Activated CD4-positive, CD25-positive, alpha-beta regulatory T cell treated with anti-CD3 and anti-CD28 coated beads, Interleukin-2, amount 50 U/mL, for 72 hours (primary cell): ENCODE data around the gene ZNF79.

ENCODE experiments used
- DNase-seq: peaks from one replicate; pipeline ENCODE4 v3.0.0; 2021

ZNF79 gene

DNA sequence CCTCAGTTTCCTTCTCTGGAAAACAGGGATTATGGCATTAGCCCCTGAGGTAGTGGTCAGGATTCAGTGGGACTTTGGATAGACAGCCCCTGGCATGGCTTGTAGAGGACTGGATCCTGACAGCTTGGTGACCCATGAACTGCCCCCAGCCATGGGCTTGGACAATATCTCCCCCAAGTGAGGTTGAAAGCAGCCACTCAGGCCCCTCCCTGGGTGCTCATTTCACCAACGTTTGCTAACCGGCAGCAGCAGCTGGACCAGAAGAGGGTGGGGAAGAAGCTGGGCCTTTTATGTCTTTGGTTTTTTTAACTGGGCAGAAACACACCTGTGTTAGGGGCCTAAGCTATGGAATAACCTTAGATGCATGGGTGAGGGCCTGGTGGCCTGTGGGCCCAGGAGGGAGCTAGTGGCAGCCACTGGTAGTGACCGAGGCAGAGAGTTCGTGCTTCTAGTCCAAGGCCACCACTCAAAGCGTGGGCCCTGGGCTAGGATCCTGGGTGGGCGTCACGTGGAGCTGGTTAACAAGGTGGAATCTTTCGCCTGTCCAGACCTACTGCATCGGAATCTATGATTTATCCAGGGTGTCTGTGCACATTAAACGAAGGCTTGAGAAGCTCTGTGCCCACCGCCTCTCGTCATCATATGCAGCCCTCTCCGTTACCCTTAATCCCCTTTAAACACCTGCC lies 25.3 kb upstream of the ZNF79 start:
- DNase-seq = no peak

DNA sequence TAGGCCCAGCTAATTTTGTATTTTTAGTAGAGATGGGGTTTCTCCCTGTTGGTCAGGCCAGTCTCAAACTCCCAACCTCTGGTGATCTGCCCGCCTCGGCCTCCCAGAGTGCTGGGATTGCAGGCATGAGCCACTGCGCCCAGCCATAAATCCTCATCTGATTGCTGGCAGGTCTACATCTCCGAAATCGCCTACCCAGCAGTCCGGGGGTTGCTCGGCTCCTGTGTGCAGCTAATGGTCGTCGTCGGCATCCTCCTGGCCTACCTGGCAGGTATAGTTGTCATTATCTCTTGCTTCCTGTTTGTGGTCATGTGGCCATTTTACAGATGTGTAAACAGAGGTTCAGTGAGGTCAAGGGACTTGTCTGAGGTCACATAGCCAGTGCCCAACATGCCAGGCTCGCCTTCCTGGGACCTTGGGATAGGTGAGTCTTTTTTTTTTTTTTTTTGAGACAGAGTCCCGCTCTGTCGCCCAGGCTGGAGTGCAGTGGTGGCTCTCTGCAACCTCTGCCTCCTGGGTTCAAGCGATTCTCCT lies 24.4 kb upstream of the ZNF79 start:
- DNase-seq = no peak

- DNase-seq = no peak
Observed at GRCh38 chr9:127402401-127403090, 21.6 kb upstream of the ZNF79 start.

- DNase-seq = no peak
Observed at GRCh38 chr9:127403507-127404192, 20.5 kb upstream of the ZNF79 start.

DNA sequence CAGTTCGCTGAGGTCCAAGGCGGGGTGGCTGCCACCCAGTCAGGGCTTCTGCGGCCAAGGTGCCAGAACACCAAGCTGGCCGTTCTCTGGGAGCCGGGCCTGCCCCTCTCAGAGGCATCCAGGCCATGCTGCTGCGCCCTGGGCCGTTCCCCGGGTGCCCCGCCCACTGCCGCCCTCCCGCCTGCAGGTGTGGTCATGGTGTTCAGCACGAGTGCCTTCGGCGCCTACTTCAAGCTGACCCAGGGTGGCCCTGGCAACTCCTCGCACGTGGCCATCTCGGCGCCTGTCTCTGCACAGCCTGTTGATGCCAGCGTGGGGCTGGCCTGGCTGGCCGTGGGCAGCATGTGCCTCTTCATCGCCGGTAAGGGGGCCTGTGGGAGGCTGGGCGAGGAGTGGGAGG lies 19.6 kb upstream of the ZNF79 start:
- no peak for DNase-seq

DNA sequence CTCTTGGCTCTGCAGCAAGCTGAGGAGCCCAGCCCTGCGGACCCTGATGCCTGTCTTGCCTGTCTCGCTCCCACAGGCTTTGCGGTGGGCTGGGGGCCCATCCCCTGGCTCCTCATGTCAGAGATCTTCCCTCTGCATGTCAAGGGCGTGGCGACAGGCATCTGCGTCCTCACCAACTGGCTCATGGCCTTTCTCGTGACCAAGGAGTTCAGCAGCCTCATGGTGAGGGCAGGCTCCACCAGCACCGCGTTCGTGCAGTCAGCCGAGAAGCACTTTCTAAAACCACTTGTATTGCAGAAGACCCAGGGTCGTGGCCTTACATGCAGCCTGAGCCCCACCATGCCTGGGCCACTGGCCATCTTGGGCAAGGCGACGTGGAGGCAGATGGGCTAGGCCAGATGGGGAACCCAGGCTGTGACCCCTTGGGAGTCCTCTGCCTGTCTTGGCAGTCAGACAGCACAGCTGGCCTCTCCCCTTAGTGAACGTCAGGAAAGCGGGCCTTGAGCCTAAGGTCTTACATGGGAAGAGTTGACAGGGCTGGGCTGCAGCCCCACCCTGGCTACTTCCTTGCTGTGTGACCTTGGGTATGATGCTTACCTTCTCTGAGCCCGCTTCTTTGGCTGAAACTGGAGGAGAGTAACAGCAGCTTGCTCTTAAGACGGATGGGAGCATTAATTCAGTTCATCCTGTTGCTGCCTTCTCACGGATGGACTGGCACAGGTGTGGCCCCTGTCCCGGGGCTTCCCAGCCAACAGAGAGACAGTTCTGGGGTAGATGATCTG lies 18.6 kb upstream of the ZNF79 start:
- no peak for DNase-seq

DNA sequence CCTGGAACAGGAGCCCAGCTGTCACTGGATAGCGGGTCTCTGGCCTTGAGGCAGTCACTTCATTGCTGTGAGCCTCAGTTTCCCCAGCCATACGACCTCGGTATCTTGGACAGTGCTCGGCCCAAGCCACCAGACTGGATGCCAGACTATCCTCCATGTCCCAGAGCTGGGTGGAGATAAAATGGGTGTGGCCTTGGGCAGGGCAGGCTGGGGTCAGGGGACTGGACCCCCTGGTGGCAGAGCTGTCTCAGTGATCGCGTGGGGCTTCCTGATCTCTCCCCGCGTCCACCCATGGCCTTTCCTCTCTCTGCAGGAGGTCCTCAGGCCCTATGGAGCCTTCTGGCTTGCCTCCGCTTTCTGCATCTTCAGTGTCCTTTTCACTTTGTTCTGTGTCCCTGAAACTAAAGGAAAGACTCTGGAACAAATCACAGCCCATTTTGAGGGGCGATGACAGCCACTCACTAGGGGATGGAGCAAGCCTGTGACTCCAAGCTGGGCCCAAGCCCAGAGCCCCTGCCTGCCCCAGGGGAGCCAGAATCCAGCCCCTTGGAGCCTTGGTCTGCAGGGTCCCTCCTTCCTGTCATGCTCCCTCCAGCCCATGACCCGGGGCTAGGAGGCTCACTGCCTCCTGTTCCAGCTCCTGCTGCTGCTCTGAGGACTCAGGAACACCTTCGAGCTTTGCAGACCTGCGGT lies 17.2 kb upstream of the ZNF79 start:
- no peak for DNase-seq

- DNase-seq = no peak
Observed at GRCh38 chr9:127407492-127407843, 16.7 kb upstream of the ZNF79 start.

DNA sequence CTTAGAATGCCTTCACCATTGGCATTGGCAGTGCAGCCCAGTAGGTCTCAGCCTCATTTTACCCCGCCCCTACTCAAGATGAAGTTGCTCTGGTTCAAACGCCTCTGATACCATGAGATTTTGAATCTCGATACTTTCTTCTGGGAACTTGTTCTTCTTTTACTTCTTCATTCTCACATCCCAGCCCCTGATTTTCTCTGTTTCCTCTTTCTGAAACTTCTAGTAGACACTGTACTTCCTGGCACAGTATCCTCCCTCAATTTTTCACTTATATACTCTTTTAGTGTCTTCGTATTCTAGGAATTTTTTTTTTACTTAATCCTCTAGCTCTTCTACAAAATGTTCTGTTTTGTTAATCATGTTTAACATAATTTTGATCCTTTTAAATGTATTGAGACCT lies 13.1 kb upstream of the ZNF79 start:
- no peak for DNase-seq

GRCh38 chr9:127415141-127415540 lies 9.0 kb upstream of the ZNF79 start:
- DNase-seq = no peak

- no peak for DNase-seq
Observed at GRCh38 chr9:127415657-127416056, 8.5 kb upstream of the ZNF79 start.

DNA sequence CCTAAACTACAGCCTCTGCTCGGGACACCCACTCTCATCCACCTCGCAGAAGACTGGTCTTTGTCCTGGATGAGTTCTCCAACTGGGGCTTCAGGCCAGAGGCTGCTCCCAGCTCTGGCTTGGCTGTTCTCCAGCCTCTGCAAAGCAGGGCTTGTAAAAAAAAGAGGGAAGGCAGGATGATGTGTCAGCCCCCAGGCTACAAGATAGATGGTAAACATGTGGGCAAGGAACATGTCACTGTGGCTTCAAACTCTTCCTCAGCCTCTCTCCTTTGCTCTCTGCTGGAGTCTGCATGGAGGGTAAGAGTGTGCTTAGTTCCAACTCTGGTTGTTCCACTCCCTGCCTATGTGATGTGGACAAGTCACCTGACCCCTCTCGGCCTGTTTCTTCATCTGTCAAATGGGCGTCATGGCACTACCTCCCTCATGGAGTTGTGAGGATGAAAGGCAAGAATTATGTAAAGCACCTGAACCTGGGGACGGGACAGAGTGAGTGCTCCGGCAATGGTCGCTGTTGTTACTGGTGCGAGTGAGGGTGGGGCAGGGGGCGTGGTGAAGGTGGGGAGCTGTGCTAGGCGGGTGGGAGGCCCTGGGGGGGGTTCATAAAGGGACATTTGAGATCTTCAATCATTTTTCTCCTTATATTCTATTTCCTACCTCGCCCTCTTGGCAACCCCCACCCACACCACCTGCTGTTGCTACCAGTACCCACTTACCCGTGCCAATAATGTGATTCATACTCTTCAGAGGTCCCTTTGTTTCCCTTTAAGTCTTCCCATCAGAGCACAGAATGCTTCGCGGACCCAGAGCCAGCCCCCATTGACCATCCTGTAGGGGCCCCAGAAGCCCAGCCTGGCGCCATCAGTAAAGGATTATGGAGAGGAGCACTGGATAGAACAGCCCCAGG lies 6.8 kb upstream of the ZNF79 start:
- DNase-seq = no peak

DNA sequence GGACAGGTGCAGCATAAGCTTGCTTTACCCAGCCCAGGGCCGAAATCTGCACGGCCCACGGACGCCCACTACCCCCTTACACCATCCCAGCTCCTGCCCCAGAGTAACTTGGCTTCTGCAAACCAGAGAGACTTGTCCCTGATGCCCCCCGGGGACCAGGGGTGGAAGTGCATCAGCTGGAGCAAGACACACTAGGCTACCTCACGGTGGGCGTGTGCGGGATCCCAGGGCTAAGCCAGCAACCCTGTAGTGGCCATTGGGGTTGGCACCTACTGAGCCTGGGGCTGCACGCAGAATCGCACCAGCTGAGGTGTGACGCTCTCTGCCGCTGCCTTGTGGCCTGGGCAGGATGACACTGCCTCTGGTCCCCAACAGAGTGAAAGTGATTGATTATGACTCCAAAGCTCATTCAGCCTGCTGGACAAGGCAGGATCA lies 6.1 kb upstream of the ZNF79 start:
- no peak for DNase-seq

DNA sequence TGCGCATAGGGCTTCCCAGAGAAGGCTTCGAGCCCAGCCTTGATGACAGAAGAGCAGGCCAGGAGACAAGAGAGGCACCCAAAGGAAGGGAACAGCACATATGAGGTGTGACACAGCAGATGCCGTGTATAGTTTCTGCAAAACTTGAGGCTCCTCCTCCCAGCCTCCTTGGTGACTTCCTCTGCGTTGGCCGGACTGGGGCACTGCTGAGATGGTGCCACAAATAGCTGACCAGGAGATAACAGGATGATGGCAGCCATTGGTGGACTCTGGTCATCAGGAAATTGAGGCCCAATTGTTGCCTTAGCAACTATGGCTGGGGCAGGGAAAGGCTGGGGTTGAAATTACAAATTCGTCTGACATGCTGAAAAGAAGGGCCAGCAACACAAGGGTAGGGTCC lies 4.8 kb upstream of the ZNF79 start:
- DNase-seq = no peak

- no peak for DNase-seq
Observed at GRCh38 chr9:127421057-127421456, 3.1 kb upstream of the ZNF79 start.

GRCh38 chr9:127422133-127422782 lies 1.9 kb upstream of the ZNF79 start:
- no peak for DNase-seq

- DNase-seq = no peak
Observed at GRCh38 chr9:127422787-127423186, 1.4 kb upstream of the ZNF79 start.

DNA sequence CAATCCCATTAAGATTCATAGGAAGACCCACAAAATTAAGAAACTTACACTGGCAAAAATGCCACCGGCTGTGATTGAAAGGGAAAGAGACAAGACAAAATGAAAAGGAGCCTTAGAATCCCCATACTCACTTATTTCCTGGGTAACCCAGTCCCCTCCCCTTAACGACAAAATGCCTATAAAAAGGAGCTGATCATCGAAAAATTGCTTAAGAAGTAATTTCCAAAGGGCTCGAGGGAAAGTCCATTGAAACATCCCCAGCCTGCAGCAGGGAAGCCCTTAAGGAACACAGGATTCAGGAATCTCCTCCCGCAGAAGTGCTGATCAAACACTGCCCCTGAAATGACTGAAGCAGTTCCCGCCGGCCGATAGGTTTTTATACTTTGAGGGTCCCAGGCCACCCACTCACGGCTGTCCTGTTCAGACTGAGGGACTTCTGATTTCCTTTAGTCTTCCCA lies 677 bp upstream of the ZNF79 start:
- DNase-seq = no peak

GRCh38 chr9:127424676-127424999 lies 456 bp downstream of the ZNF79 start:
- DNase-seq = no peak

DNA sequence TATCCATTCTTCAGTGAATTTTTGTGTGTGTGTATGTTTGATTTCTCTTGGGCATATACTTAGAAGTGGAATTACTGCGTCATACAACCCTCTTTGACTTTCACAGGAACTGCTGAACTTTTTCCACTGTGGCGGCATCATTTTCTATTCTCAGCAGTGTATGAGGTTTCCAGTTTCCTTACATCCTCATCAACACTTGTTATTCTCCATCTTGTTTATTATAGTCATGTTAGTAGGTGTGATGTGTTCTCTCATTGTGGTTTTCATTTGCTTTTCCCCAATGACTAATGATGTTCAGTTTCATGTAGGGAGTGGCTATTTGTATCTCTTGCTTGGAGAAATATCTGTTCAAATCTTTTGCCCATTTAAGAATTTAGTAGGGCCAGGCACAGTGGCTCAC lies 2.6 kb downstream of the ZNF79 start:
- no peak for DNase-seq

GRCh38 chr9:127428348-127428747 lies 4.2 kb downstream of the ZNF79 start:
- no peak for DNase-seq
